HCT116 (cell line): ENCODE measurements around the gene TNIP3.

Experiments
- CTCF ChIP-seq, 3 experiments: fragments of 200-600 bp in 1 of 3; sonication (generic) in 1 of 3; IDR thresholded peaks in 2 of 3; conservative IDR thresholded peaks in 1 of 3; 2 replicates each; pipeline ENCODE4 v1.5.1; 2012 to 2017; ENCODE audit warnings: low read depth in 2 of 3, low read length in 2 of 3, antibody characterized with exemption in 1 of 3, borderline replicate concordance in 1 of 3, control low read depth in 1 of 3, mild to moderate bottlenecking in 1 of 3, mixed read lengths in 1 of 3, mixed run types in 1 of 3, moderate library complexity in 1 of 3; ENCODE audit not compliant: insufficient read depth in 1 of 3
- EZH2 ChIP-seq: fragments of 200-600 bp; sonication (generic); IDR thresholded peaks from 2 replicates; pipeline ENCODE4 v1.6.1; 2017; ENCODE audit warnings: antibody characterized with exemption, mixed run types
- JUND ChIP-seq: IDR thresholded peaks from 2 replicates; pipeline ENCODE4 v1.6.1; 2012
- POLR2A ChIP-seq: IDR thresholded peaks from 2 replicates; pipeline ENCODE4 v1.7.0; 2011; ENCODE audit warnings: borderline replicate concordance; ENCODE audit not compliant: insufficient read depth, insufficient read length; ENCODE audit errors: extremely low read depth
- POLR2AphosphoS5 ChIP-seq: IDR thresholded peaks from 2 replicates; pipeline ENCODE4 v1.6.1; 2011; ENCODE audit warnings: mild to moderate bottlenecking, low read depth, low read length, moderate library complexity
- RAD21 ChIP-seq: IDR thresholded peaks from 2 replicates; pipeline ENCODE4 v1.6.1; 2012; ENCODE audit warnings: low read depth, mild to moderate bottlenecking
- SIN3A ChIP-seq: IDR thresholded peaks from 2 replicates; pipeline ENCODE4 v1.6.1; 2012; ENCODE audit warnings: low read depth
- ZFX ChIP-seq: fragments of 450-650 bp; IDR thresholded peaks from 2 replicates; pipeline ENCODE4 v1.6.1; 2017
- TF ChIP-seq, protein P1 (sequence below): IDR thresholded peaks from 2 replicates; pipeline ENCODE4 v1.6.1; 2012

- no peak for TF ChIP-seq EZH2
- no peak for TF ChIP-seq CTCF (IDR thresholded peaks at IDR 0.05 in 2 of 3, conservative IDR thresholded peaks at IDR 0.05 in 1 of 3; ENCODE audit: borderline replicate concordance in 1 of 3, insufficient read depth in 1 of 3, low read depth in 2 of 3, low read length in 2 of 3)
- no peak for TF ChIP-seq RAD21
- TF ChIP-seq JUND: no peak
- TF ChIP-seq POLR2A: no peak
- no peak for TF ChIP-seq SIN3A
- TF ChIP-seq POLR2AphosphoS5: no peak
- no peak for TF ChIP-seq ZFX
- TF ChIP-seq, protein P1, sequence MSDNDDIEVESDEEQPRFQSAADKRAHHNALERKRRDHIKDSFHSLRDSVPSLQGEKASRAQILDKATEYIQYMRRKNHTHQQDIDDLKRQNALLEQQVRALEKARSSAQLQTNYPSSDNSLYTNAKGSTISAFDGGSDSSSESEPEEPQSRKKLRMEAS: no peak
Measured at GRCh38 chr4:121208244-121209007, 44.3 kb upstream of the TNIP3 start.
